ENCODE measurements around the gene FGD6.

Gene FGD6

GRCh38 chr12:95215949-95216348 lies 1.3 kb downstream of the FGD6 start:
- DNase-seq (ENCODE audit: extremely low read depth, insufficient read length) = no peak
- no peaks in the 10 kb centered on the region for H3K27me3 ChIP-seq (replicated peaks; ENCODE audit: control insufficient read depth, insufficient read depth, low read length)
- H3K36me3 ChIP-seq (ENCODE audit: control insufficient read depth, insufficient read depth, low read length) = no peaks in the 10 kb centered on the region
- peak overlapping the region; percentile 92 for H3K4me3 ChIP-seq (replicated peaks; ENCODE audit: low read depth, low read length)
- TF ChIP-seq CTCF (IDR thresholded peaks at IDR 0.05; ENCODE audit: insufficient read depth, low read length, poor library complexity, severe bottlenecking) = no peak

- H3K4me3 ChIP-seq (replicated peaks; ENCODE audit: low read depth, low read length) = peak overlapping the region; percentile 92
- no peaks in the 10 kb centered on the region for H3K36me3 ChIP-seq (ENCODE audit: control insufficient read depth, insufficient read depth, low read length)
- TF ChIP-seq CTCF (IDR thresholded peaks at IDR 0.05; ENCODE audit: insufficient read depth, low read length, poor library complexity, severe bottlenecking) = no peak
- DNase-seq (ENCODE audit: extremely low read depth, insufficient read length) = no peak
- no peaks in the 10 kb centered on the region for H3K27me3 ChIP-seq (replicated peaks; ENCODE audit: control insufficient read depth, insufficient read depth, low read length)
Measured at GRCh38 chr12:95214466-95214865, 2.8 kb downstream of the FGD6 start.

GRCh38 chr12:95213928-95214327 lies 3.3 kb downstream of the FGD6 start:
- H3K4me3 ChIP-seq (replicated peaks; ENCODE audit: low read depth, low read length) = peak overlapping the region; percentile 50

GRCh38 chr12:95213119-95213518 lies 4.1 kb downstream of the FGD6 start:
- no peaks in the 10 kb centered on the region for H3K36me3 ChIP-seq (ENCODE audit: control insufficient read depth, insufficient read depth, low read length)
- no peak for TF ChIP-seq CTCF (IDR thresholded peaks at IDR 0.05; ENCODE audit: insufficient read depth, low read length, poor library complexity, severe bottlenecking)
- H3K4me3 ChIP-seq (replicated peaks; ENCODE audit: low read depth, low read length) = peak overlapping the region; percentile 50
- no peak for DNase-seq (ENCODE audit: extremely low read depth, insufficient read length)
- H3K27me3 ChIP-seq (replicated peaks; ENCODE audit: control insufficient read depth, insufficient read depth, low read length) = no peaks in the 10 kb centered on the region

More at GRCh38 chr12:95213928-95214327, 3.3 kb downstream of the FGD6 start:
- Histone ChIP-seq H3K36me3 (ENCODE audit: control insufficient read depth, insufficient read depth, low read length) (no peaks in the 10 kb centered on the region), H3K27me3 (replicated peaks; ENCODE audit: control insufficient read depth, insufficient read depth, low read length) (no peaks in the 10 kb centered on the region)
- no peak for TF ChIP-seq CTCF (IDR thresholded peaks at IDR 0.05; ENCODE audit: insufficient read depth, low read length, poor library complexity, severe bottlenecking)
- DNase-seq (ENCODE audit: extremely low read depth, insufficient read length) = no peak

GRCh38 chr12:95212586-95212985 lies 4.7 kb downstream of the FGD6 start:
- DNase-seq (ENCODE audit: extremely low read depth, insufficient read length) = no peak
- Histone ChIP-seq H3K4me3 (replicated peaks; ENCODE audit: low read depth, low read length) (no peak overlapping the region; the same call in none of the 2 replicates), H3K27me3 (replicated peaks; ENCODE audit: control insufficient read depth, insufficient read depth, low read length) (no peaks in the 10 kb centered on the region), H3K36me3 (ENCODE audit: control insufficient read depth, insufficient read depth, low read length) (no peaks in the 10 kb centered on the region)
- no peak for TF ChIP-seq CTCF (IDR thresholded peaks at IDR 0.05; ENCODE audit: insufficient read depth, low read length, poor library complexity, severe bottlenecking)

- no peak for TF ChIP-seq CTCF (IDR thresholded peaks at IDR 0.05; ENCODE audit: insufficient read depth, low read length, poor library complexity, severe bottlenecking)
- DNase-seq (ENCODE audit: extremely low read depth, insufficient read length) = no peak
- no peak overlapping the region for H3K4me3 ChIP-seq (replicated peaks; ENCODE audit: low read depth, low read length)
- no peaks in the 10 kb centered on the region for H3K27me3 ChIP-seq (replicated peaks; ENCODE audit: control insufficient read depth, insufficient read depth, low read length)
- H3K36me3 ChIP-seq (ENCODE audit: control insufficient read depth, insufficient read depth, low read length) = no peaks in the 10 kb centered on the region
Measured at GRCh38 chr12:95208678-95209077, 8.6 kb downstream of the FGD6 start.
